NB4 (cell line): ENCODE results near the gene MTMR4.
A peak's percentile ranks its signal among the peaks of the same experiment; 100 is the strongest.

Experiments used
- CTCF ChIP-seq: IDR thresholded peaks from one replicate; pipeline ENCODE4 v1.5.1; 2012; ENCODE audit warnings: low read depth, low read length
- MAX ChIP-seq: IDR thresholded peaks from 2 replicates; pipeline ENCODE4 v1.6.1; 2011; ENCODE audit warnings: low read depth, low read length
- MYC ChIP-seq: IDR thresholded peaks from 2 replicates; pipeline ENCODE4 v1.6.1; 2011; ENCODE audit warnings: low read depth, low read length
- POLR2A ChIP-seq: IDR thresholded peaks from 2 replicates; pipeline ENCODE4 v1.6.1; 2011; ENCODE audit warnings: mild to moderate bottlenecking; ENCODE audit not compliant: insufficient read length; ENCODE audit errors: extremely low read depth

GRCh38 chr17:58447039-58447975, 67.1 kb downstream of the MTMR4 start:
- TF ChIP-seq CTCF (peak; percentile 87), POLR2A (no peak), MAX (no peak), MYC (no peak; the same call in 1 of the 2 replicates)
